ENCODE results near the gene KIF5C. TPM values are rescaled to one million over a fixed set of nuclear protein-coding genes. Genes with fewer than 3 reads are reported as not detected.

KIF5C gene
- total RNA-seq, 1 donor from 2014 or later, result 6.9 TPM

DNA sequence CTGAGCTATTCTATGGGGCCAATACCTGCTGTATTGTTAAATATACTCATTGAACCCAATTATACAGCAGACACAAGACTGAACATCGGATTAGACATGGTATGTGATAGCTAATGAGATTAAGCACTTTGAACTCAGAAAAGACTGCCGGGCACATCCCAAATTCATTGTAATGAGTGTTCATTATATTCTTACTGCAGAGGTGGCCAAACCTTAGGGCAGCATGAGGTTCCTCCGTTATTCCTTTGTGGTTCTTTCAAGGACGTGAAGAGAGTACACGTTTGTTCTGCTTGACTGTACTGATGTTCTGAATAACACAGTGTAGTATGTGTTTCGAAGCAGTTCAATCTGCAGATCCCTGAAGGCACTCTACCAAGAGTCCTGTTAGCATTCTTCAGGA is 78.4 kb downstream of the KIF5C start:
- no peak for DNase-seq (ENCODE audit: low read depth)
- TF ChIP-seq CTCF (conservative IDR thresholded peaks at IDR 0.05; ENCODE audit: low read depth, low read length), result no peak

GRCh38 chr2:148954536-148954935 is 79.5 kb downstream of the KIF5C start:
- no peak for DNase-seq (ENCODE audit: low read depth)
- H3K4me3 ChIP-seq (ENCODE audit: low read depth, low read length), result no peak overlapping the region
- TF ChIP-seq CTCF (conservative IDR thresholded peaks at IDR 0.05; ENCODE audit: low read depth, low read length), result no peak

More for the DNA sequence above, 78.4 kb downstream of the KIF5C start:
- no peak overlapping the region for H3K4me3 ChIP-seq (ENCODE audit: low read depth, low read length)

GRCh38 chr2:148955798-148956197 is 80.8 kb downstream of the KIF5C start:
- DNase-seq (ENCODE audit: low read depth), result no peak
- TF ChIP-seq CTCF (conservative IDR thresholded peaks at IDR 0.05; ENCODE audit: low read depth, low read length), result no peak
- H3K4me3 ChIP-seq (ENCODE audit: low read depth, low read length), result no peak overlapping the region

GRCh38 chr2:148957023-148957422 is 82.0 kb downstream of the KIF5C start:
- no peak overlapping the region for H3K4me3 ChIP-seq (ENCODE audit: low read depth, low read length)
- TF ChIP-seq CTCF (conservative IDR thresholded peaks at IDR 0.05; ENCODE audit: low read depth, low read length), result no peak

DNA sequence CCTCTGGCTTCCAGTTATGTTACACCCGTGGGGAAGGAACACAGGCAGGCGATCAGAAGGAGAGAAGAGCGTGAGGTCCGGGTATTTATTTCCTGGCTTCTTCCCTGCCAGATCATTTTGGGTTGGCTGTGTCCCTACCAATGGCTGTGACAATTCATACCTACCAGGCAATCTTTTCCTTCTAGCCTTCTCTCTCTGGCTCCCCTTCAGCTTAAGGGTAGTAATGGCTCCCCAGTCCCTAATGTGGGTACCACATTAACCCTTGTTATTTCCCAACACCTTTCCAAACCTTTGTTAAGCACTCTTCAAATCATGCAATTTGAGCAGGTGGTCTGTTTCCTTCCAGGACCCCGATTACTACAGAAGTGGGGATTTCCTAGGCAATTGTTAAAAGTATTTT is 84.7 kb downstream of the KIF5C start:
- H3K4me3 ChIP-seq (ENCODE audit: low read depth, low read length), result no peak overlapping the region
- DNase-seq (ENCODE audit: low read depth), result no peak
- no peak for TF ChIP-seq CTCF (conservative IDR thresholded peaks at IDR 0.05; ENCODE audit: low read depth, low read length)

More at GRCh38 chr2:148957023-148957422, 82.0 kb downstream of the KIF5C start:
- DNase-seq (ENCODE audit: low read depth), result no peak

DNA sequence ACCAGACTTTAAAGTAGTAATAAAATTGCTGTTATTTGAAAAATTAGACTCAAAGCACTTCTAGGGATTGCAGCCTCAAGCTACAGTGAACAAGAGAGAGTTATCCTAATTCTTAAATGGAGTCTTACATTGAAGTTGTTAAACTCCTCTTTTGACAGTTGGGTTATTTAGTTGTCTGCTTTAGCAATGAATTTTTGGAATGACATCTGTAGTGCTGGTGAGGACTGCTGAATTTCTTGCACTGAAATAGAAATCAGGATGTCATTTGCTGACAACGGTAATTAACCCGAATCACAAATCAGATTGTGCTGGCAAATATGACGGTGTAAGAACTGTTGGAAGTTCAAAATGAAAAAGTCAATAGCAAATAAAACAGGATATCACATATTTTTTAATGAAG is 85.5 kb downstream of the KIF5C start:
- TF ChIP-seq CTCF (conservative IDR thresholded peaks at IDR 0.05; ENCODE audit: low read depth, low read length), result no peak
- H3K4me3 ChIP-seq (ENCODE audit: low read depth, low read length), result no peak overlapping the region
- DNase-seq (ENCODE audit: low read depth), result no peak

GRCh38 chr2:148963461-148963860 is 88.4 kb downstream of the KIF5C start:
- no peak overlapping the region for H3K4me3 ChIP-seq (ENCODE audit: low read depth, low read length)
- no peak for DNase-seq (ENCODE audit: low read depth)
- no peak for TF ChIP-seq CTCF (conservative IDR thresholded peaks at IDR 0.05; ENCODE audit: low read depth, low read length)

Measured in epithelial cell of proximal tubule (primary cell).